ACHN (cell line): ENCODE data around the gene NKAIN2.
"Not testable (repeated sequence)": the region's sequence is repeated elsewhere in the genome, so short reads cannot be mapped to it uniquely, and the experiment has no call there.

Source experiments
- DNase-seq: peaks from one replicate; pipeline ENCODE4 v3.0.0-alpha.2; 2015
- in situ Hi-C: cut with HindIII; loops from 2 replicates; pipeline ENCODE4 v1.10.0; 2017; ENCODE audit warnings: low sequenced_read_pairs, low pct_ligation_motif_present, low pct_unique_long_range_greater_than_20kb

Gene NKAIN2

DNA sequence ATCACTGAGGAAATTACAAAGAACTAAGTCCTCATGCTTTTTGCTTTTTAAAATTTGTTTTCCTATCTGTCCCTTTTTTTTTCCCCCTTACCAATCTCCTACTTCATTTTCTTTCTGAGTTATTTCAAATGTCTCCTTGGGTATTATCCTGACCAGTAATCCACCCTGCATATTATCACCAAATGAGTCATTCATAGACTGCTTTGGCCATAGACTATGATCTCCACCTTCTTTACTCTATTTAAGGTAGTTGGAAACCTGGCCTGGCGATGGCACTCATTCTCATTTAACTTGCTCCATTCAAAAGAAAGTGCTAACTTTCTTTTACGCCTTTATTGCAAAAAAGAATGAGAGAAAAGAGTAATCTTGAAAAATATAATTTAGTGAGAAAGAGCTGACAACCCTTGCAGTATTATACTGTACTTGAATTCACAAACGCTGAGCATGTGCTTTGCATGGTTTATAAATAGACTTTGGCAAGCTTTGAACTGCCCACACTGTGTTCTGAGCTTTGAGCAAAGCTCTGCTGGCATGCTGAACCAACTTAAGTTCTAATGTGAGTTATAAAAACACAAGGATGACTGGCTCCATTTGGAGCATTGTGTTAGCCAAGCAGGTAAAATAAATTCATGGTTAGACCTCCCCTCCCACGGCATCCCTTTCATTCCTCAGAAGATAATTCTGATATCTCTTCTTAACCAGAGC is 198.9 kb downstream of the NKAIN2 start:
- in situ Hi-C loops: no loop called here
- DNase-seq: no peak

GRCh38 chr6:124007266-124007665 is 203.6 kb downstream of the NKAIN2 start:
- in situ Hi-C loops: no loop called here
- DNase-seq: no peak

GRCh38 chr6:124008000-124008987 is 204.6 kb downstream of the NKAIN2 start:
- in situ Hi-C loops: no loop called here
- DNase-seq: no peak

DNA sequence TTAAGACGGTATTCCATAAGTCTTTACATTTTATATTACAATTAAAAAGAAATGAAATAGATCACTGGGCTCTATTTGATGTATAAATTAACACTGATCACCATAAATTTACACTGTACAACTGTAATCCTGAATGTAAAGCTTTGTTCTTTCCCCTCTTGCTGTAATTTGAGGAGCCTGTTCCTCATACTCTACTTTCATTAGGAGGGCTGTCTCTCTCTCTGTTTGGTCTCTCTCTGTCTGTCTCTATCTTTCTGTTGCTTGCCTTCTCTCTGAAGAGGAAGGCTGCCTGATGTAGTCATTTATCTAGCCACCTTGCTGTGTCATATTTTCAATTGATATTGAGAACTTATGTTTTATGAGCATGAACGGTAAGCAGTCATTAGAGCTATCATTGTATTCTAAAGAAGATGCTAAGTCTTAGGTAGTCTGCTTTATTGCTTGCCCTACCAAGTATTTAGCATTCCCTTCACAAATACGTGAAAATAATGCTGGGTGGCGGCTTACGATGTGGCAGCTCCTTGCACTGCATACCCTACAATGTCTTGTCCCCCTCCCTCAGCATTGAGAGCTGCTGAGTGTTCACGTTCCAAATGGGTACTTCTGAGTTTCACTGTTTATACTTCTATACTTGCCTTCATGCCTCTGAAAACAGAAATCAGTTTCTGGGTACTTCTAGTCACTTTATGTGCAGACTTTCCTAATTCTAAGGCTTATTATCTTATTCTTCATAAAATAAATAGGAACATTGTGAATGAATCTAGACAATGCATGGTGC is 205.5 kb downstream of the NKAIN2 start:
- in situ Hi-C loops: no loop called here

GRCh38 chr6:124010574-124010973 is 206.9 kb downstream of the NKAIN2 start:
- in situ Hi-C loops: no loop called here
- no peak for DNase-seq

More for the DNA sequence above, 205.5 kb downstream of the NKAIN2 start:
- DNase-seq: no peak

GRCh38 chr6:124011180-124011579 is 207.5 kb downstream of the NKAIN2 start:
- in situ Hi-C loops: no loop called here
- DNase-seq: no peak

- in situ Hi-C loops, DNase-seq: not testable (repeated sequence)
Measured at GRCh38 chr6:124022051-124022450, 218.4 kb downstream of the NKAIN2 start.

- DNase-seq: no peak
- in situ Hi-C loops: no loop called here
Measured at GRCh38 chr6:124022641-124023040, 219.0 kb downstream of the NKAIN2 start.

DNA sequence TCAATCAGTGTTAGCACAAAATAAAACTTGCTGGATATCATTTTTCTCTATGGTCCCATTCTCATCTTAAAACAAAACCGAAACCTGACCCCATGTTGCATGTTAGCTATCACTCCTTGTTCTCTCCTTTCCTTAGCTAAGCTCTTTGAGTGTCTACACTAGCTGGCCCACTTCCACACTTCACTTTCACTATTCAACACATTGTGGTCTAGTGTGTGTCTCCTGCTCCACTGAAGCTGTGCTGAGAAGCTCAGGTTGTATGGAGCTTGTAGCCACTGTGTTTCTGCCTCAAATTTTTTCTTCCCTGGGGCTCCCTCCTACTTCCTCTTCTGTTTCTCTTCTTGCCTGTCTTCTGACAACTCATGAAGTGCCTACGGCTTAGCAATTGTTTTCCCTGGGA is 223.0 kb downstream of the NKAIN2 start:
- no peak for DNase-seq
- in situ Hi-C loops: no loop called here

DNA sequence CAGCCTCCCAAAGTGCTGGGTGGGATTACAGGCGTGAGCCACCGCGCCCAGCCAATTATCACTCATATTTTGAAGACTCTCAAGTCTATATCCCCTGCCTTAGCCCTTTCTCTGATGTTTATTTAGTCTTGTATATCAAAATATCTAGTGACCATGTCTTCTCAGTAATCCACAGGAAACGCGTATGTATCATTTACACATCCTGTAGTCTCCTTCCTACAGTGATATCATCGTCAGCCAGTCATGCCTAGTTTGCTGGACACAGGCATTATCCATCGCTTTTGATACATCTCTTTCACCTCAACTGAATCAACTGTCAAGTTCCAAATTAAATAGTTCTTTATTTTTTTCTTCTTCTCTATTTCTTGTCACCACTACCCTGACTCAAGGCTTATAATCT is 223.7 kb downstream of the NKAIN2 start:
- no peak for DNase-seq
- in situ Hi-C loops: no loop called here

GRCh38 chr6:124028117-124028516 is 224.5 kb downstream of the NKAIN2 start:
- DNase-seq: no peak
- in situ Hi-C loops: no loop called here

DNA sequence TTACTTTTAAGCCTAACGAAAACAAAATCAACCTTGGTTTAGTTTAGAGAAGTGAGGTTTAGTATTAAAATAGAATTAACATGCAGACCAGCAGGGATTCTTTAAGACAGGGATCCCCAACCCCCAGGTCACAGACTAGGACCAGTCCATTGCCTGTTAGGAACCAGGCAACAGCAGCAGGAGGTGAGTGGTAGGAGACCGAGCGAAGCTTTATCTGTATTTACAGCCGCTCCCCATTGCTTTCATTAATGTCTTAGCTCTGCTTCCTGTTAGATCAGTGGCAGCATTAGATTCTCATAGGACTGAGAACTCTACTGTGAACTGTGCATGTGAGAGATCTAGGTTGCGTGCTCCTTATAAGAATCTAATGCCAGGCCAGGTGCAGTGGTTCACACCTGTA is 225.9 kb downstream of the NKAIN2 start:
- DNase-seq: no peak
- in situ Hi-C loops: no loop called here

- in situ Hi-C loops: no loop called here
Measured at GRCh38 chr6:124033501-124033900, 229.8 kb downstream of the NKAIN2 start.

GRCh38 chr6:124036384-124036783 is 232.7 kb downstream of the NKAIN2 start:
- in situ Hi-C loops: no loop called here
- DNase-seq: no peak

More at GRCh38 chr6:124033501-124033900, 229.8 kb downstream of the NKAIN2 start:
- DNase-seq: no peak

- no peak for DNase-seq
- in situ Hi-C loops: no loop called here
Measured at GRCh38 chr6:124040655-124041054, 237.0 kb downstream of the NKAIN2 start.

DNA sequence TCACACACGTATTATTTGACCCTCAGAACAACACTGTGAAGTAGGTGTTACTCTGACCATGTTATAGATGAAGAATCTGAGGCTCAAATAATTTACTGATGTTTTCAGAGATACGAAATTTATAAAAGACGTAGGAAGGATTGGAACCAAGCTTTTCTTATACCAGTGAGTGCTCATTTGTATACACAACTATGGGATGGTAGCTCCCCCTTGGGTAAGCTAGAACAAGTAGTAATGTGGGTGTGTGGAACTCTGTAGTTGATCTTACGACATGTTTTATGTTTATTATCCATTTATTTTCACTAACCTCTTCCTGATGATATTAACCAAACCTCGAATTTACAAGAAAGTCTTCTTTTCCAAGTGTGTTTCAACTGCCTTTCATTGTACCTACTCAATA is 248.5 kb downstream of the NKAIN2 start:
- in situ Hi-C loops: no loop called here
- DNase-seq: no peak

DNA sequence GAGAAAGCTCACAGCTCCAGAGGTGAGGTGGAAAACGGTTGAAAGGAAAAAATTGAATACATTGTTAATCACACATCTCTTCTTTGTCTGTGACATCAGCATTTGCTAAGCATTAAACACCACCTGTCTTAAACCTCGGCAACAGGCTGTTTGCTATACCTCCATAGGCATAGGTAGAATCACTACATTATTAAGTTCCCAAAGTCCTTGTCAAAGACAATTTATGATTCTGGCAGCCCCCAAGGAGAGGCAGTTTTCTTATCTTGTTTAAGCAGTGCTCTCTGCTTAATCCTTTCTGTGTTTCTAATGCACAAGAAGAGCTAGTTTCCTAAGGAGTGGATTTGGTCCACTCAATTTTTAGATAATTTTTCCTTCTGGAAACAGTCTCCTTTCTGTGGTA is 249.7 kb downstream of the NKAIN2 start:
- in situ Hi-C loops: no loop called here

GRCh38 chr6:124054034-124054433 is 250.4 kb downstream of the NKAIN2 start:
- DNase-seq: no peak

More for the DNA sequence above, 249.7 kb downstream of the NKAIN2 start:
- no peak for DNase-seq

DNA sequence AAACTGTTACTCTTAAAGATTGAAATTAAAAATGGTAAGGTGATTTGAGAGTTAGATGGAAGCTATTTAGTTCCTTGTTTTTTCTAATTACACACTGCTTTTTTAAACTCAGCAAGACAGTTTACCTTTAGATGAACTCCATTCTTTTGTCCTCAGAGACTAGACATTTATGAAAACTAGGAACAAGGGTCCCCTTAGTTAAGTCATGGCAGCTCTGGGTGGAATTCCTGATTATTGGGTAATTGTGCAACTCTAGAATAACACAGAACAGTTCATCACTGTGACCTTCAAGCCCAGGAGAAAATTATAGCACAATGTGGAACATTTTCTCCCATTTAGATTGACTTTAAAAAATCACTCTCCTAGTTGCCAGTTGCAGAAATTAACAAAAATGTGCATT is 251.7 kb downstream of the NKAIN2 start:
- no peak for DNase-seq
- in situ Hi-C loops: no loop called here

More at GRCh38 chr6:124054034-124054433, 250.4 kb downstream of the NKAIN2 start:
- in situ Hi-C loops: no loop called here
